WTC11 (cell line): Measurements from ENCODE around the gene EMILIN3. TPM values are rescaled to one million over a fixed set of nuclear protein-coding genes. Genes with fewer than 3 reads are reported as not detected.

Experiments used
- ATAC-seq: fragments of 200-7000 bp; cut with Tn5 transposase; 2 replicates; pipeline ENCODE4 v1.10.0; 2021; ENCODE audit warnings: mild to moderate bottlenecking, moderate library complexity
- CTCF ChIA-PET: fragments of 300-600 bp; sonication (Branson Sonifier 250); formaldehyde crosslinking; loops from one replicate; lab custom pipeline; 2021; ENCODE audit warnings: antibody characterized with exemption; lab: Charles Lee
- POLR2A ChIA-PET: fragments of 350-600 bp; sonication (Branson Sonifier 250); formaldehyde crosslinking; loops from one replicate; lab custom pipeline; 2021; ENCODE audit warnings: antibody characterized with exemption; lab: Charles Lee
- DNase-seq: peaks from one replicate; pipeline ENCODE4 v3.0.0; 2021; ENCODE audit warnings: low spot score
- H3K27ac Mint-ChIP-seq: 2 replicates; pipeline ENCODE4 v1.8.0; 2021; ENCODE audit warnings: mixed read lengths
- H3K27me3 Mint-ChIP-seq: 2 replicates; pipeline ENCODE4 v1.8.0; 2021; ENCODE audit warnings: low read depth, mild to moderate bottlenecking, moderate library complexity, mixed read lengths
- H3K36me3 Mint-ChIP-seq: 2 replicates; pipeline ENCODE4 v1.8.0; 2021; ENCODE audit warnings: mixed read lengths
- H3K4me1 Mint-ChIP-seq: 2 replicates; pipeline ENCODE4 v1.8.0; 2022; ENCODE audit warnings: mixed read lengths
- H3K4me3 Mint-ChIP-seq: 2 replicates; pipeline ENCODE4 v1.8.0; 2021; ENCODE audit warnings: mild to moderate bottlenecking, moderate library complexity, mixed read lengths
- H3K9me3 Mint-ChIP-seq: 2 replicates; pipeline ENCODE4 v1.8.0; 2021; ENCODE audit warnings: mixed read lengths
- ATF3 ChIP-seq: sonication (generic); formaldehyde crosslinking; conservative IDR thresholded peaks from 2 replicates; pipeline ENCODE4 v1.8.1; 2022; ENCODE audit warnings: mild to moderate bottlenecking, missing genetic modification reagents
- E2F1 ChIP-seq: sonication (generic); formaldehyde crosslinking; IDR thresholded peaks from 2 replicates; pipeline ENCODE4 v1.8.0; 2022; ENCODE audit warnings: mild to moderate bottlenecking, missing genetic modification reagents
- E2F4 ChIP-seq: sonication (generic); formaldehyde crosslinking; IDR thresholded peaks from 2 replicates; pipeline ENCODE4 v1.8.1; 2022; ENCODE audit warnings: low read depth, mild to moderate bottlenecking, moderate library complexity, missing genetic modification reagents, borderline replicate concordance
- E2F5 ChIP-seq: sonication (generic); formaldehyde crosslinking; IDR thresholded peaks from 2 replicates; pipeline ENCODE4 v1.8.1; 2022; ENCODE audit warnings: mild to moderate bottlenecking, moderate library complexity, missing genetic modification reagents
- ELF4 ChIP-seq: sonication (generic); formaldehyde crosslinking; IDR thresholded peaks from 2 replicates; pipeline ENCODE4 v1.8.1; 2022; ENCODE audit warnings: low read depth, mild to moderate bottlenecking, moderate library complexity, missing genetic modification reagents
- JAZF1 ChIP-seq: fragments of 250-450 bp; sonication (Bioruptor Pico); IDR thresholded peaks from 2 replicates; pipeline ENCODE4 v1.9.0; 2021; ENCODE audit warnings: moderate library complexity, mild to moderate bottlenecking, inconsistent platforms
- KAT7 ChIP-seq: sonication (generic); formaldehyde crosslinking; IDR thresholded peaks from 2 replicates; pipeline ENCODE4 v1.8.1; 2023; ENCODE audit warnings: missing genetic modification reagents, mild to moderate bottlenecking, borderline replicate concordance
- MAX ChIP-seq: sonication (generic); formaldehyde crosslinking; IDR thresholded peaks from 2 replicates; pipeline ENCODE4 v1.8.0; 2022; ENCODE audit warnings: mild to moderate bottlenecking, missing genetic modification reagents
- PRRX2 ChIP-seq: fragments of 250-450 bp; sonication (Bioruptor Pico); IDR thresholded peaks from 2 replicates; pipeline ENCODE4 v1.8.0; 2021; ENCODE audit warnings: mild to moderate bottlenecking
- RORB ChIP-seq: fragments of 250-450 bp; sonication (Bioruptor Pico); IDR thresholded peaks from 2 replicates; pipeline ENCODE4 v1.9.0; 2021; ENCODE audit warnings: mild to moderate bottlenecking
- SMAD3 ChIP-seq: sonication (generic); formaldehyde crosslinking; IDR thresholded peaks from 2 replicates; pipeline ENCODE4 v1.8.0; 2022; ENCODE audit warnings: missing genetic modification reagents, mild to moderate bottlenecking, borderline replicate concordance
- ZBTB43 ChIP-seq: sonication (generic); formaldehyde crosslinking; IDR thresholded peaks from 2 replicates; pipeline ENCODE4 v1.8.1; 2023; ENCODE audit warnings: mild to moderate bottlenecking, missing genetic modification reagents
- ZNF416 ChIP-seq: fragments of 250-450 bp; sonication (Bioruptor Pico); IDR thresholded peaks from 2 replicates; pipeline ENCODE4 v1.9.0; 2021; ENCODE audit warnings: mild to moderate bottlenecking, inconsistent platforms
- ZNF532 ChIP-seq: fragments of 250-450 bp; sonication (Bioruptor Pico); IDR thresholded peaks from 2 replicates; pipeline ENCODE4 v1.9.0; 2021; ENCODE audit warnings: mild to moderate bottlenecking, borderline replicate concordance
- ZSCAN18 ChIP-seq: fragments of 250-450 bp; sonication (Bioruptor Pico); IDR thresholded peaks from 2 replicates; pipeline ENCODE4 v2.1.2; 2022; ENCODE audit warnings: mild to moderate bottlenecking, moderate library complexity
- total RNA-seq: library from RNA; stranded (reverse); gene quantifications from 3 replicates; pipeline ENCODE4 v1.2.3, GENCODE V29; 2021

Gene EMILIN3
- total RNA-seq, 1 experiment from 2014 or later = 5.5 TPM

- CTCF ChIA-PET = interaction anchor here (0.9 to 3.3 kb wide), 5 partner anchors 12 to 180 kb away, joined by 4 to 11 read pairs (median 7); partner anchors contain the start of genes EMILIN3 and LPIN3
- Mint-ChIP-seq H3K4me1 (no peaks in the 10 kb centered on the region), H3K27me3 (no peaks in the 10 kb centered on the region), H3K36me3 (no peaks in the 10 kb centered on the region), H3K4me3 (no peak overlapping the region), H3K27ac (no peak overlapping the region), H3K9me3 (no peaks in the 10 kb centered on the region)
- TF ChIP-seq E2F1 = no peak
- TF ChIP-seq ELF4 = no peak
- TF ChIP-seq ZNF416 (CRISPR knock-in tag) = peak; percentile 90
- DNase-seq (no peak), ATAC-seq (peak; percentile 57)
- POLR2A ChIA-PET = no interaction called here
These were observed 14.0 kb downstream of the EMILIN3 start for GRCh38 chr20:41352666-41353065.

GRCh38 chr20:41352106-41352505, 14.5 kb downstream of the EMILIN3 start:
- peaks cover 1% of the 10 kb centered on the region for H3K4me1 Mint-ChIP-seq
- H3K4me3 Mint-ChIP-seq = no peak overlapping the region
- H3K27ac Mint-ChIP-seq = no peak overlapping the region
- H3K27me3 Mint-ChIP-seq = no peaks in the 10 kb centered on the region
- ChIA-PET CTCF (interaction anchor here (0.6 to 3.3 kb wide), 8 partner anchors 8 to 179 kb away, joined by 3 to 11 read pairs (median 5); partner anchors contain the start of genes EMILIN3 and LPIN3), POLR2A (no interaction called here)
- TF ChIP-seq E2F4 (CRISPR knock-in tag) (no peak), SMAD3 (CRISPR knock-in tag) (no peak), ATF3 (CRISPR knock-in tag) (no peak), MAX (CRISPR knock-in tag) (no peak), JAZF1 (CRISPR knock-in tag) (no peak), RORB (no peak), ELF4 (no peak), ZSCAN18 (no peak), ZNF532 (CRISPR knock-in tag) (no peak), KAT7 (no peak), PRRX2 (CRISPR knock-in tag) (no peak), ZNF416 (CRISPR knock-in tag) (no peak), ZBTB43 (CRISPR knock-in tag) (no peak), E2F5 (CRISPR knock-in tag) (no peak)
- TF ChIP-seq, all 79 proteins: peak for 0
- H3K36me3 Mint-ChIP-seq = no peaks in the 10 kb centered on the region
- no peaks in the 10 kb centered on the region for H3K9me3 Mint-ChIP-seq
- ATAC-seq = peak; percentile 82
- DNase-seq = no peak
